ENCODE data around the gene AOC3. TPM values are rescaled to one million over a fixed set of nuclear protein-coding genes. Genes with fewer than 3 reads are reported as not detected.
A peak's percentile ranks its signal among the peaks of the same experiment; 100 is the strongest.
"Not testable (repeated sequence)": the region's sequence is repeated elsewhere in the genome, so short reads cannot be mapped to it uniquely, and the experiment has no call there.

The AOC3 gene
- total and polyA plus RNA-seq, 8 donors: 6.2 to 67.9 (median 33.5) TPM

DNA sequence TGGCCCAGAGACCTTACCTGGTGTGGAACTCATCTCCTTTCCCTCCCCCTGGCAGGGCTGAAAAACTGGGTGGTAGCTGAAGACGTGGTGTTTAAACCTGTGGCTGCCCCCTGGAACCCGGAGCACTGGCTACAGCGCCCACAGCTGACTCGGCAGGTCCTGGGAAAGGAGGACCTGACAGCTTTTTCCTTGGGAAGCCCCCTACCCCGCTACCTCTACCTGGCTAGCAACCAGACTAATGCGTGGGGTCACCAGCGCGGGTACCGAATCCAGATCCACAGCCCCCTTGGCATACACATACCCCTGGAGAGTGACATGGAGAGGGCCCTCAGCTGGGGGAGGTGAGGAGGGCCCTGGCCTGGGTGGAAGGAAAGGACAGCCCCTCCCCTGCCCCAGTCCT is 2.0 kb upstream of the AOC3 start:
- 82 to 92% (median 86%) methylated on average over 8 to 9 of the region's 9 CpGs; no CpG with 5 or more reads in 1 of the 5 donors for WGBS, 5 donors

GRCh38 chr17:42849451-42850181 is 1.4 kb upstream of the AOC3 start:
- Histone ChIP-seq H3K27me3 (no peaks in the 10 kb centered on the region), H3K4me1 (peaks cover 22 to 53% (median 35%) of the 10 kb centered on the region in 4 donors), H3K27ac (peak overlapping the region in 1 of 5 donors; percentile 66), H3K36me3 (peaks cover 4 to 21% (median 15%) of the 10 kb centered on the region in 4 donors), H3K4me3 (no peak overlapping the region), H3K9me3 (no peaks in the 10 kb centered on the region)
- whole genome bisulfite sequencing, 5 donors: 48 to 59% (median 50%) methylated on average over 5 to 8 of the region's 8 CpGs
- intact Hi-C loops (cut with DNase I; ENCODE audit: low total_unique reads): loop anchor here (5.0 kb wide), 1 partner anchor 93 kb away; no protein-coding TSS in a partner anchor
- DNase-seq: peak in 1 of 2 donors; percentile 45
- TF ChIP-seq EP300 (IDR thresholded peaks at IDR 0.05) (no peak), POLR2A (IDR thresholded peaks at IDR 0.05) (no peak), POLR2AphosphoS5 (IDR thresholded peaks at IDR 0.05) (no peak)
- TF ChIP-seq, protein P1, sequence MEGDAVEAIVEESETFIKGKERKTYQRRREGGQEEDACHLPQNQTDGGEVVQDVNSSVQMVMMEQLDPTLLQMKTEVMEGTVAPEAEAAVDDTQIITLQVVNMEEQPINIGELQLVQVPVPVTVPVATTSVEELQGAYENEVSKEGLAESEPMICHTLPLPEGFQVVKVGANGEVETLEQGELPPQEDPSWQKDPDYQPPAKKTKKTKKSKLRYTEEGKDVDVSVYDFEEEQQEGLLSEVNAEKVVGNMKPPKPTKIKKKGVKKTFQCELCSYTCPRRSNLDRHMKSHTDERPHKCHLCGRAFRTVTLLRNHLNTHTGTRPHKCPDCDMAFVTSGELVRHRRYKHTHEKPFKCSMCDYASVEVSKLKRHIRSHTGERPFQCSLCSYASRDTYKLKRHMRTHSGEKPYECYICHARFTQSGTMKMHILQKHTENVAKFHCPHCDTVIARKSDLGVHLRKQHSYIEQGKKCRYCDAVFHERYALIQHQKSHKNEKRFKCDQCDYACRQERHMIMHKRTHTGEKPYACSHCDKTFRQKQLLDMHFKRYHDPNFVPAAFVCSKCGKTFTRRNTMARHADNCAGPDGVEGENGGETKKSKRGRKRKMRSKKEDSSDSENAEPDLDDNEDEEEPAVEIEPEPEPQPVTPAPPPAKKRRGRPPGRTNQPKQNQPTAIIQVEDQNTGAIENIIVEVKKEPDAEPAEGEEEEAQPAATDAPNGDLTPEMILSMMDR (IDR thresholded peaks at IDR 0.05): no peak

More for the DNA sequence above, 2.0 kb upstream of the AOC3 start:
- intact Hi-C loops (cut with DNase I; ENCODE audit: low total_unique reads): loop anchor here (5.0 kb wide), 1 partner anchor 93 kb away; no protein-coding TSS in a partner anchor
- H3K27ac ChIP-seq: no peak overlapping the region
- no peak for TF ChIP-seq EP300 (IDR thresholded peaks at IDR 0.05)
- no peak for TF ChIP-seq POLR2AphosphoS5 (IDR thresholded peaks at IDR 0.05)
- no peak for TF ChIP-seq POLR2A (IDR thresholded peaks at IDR 0.05)
- TF ChIP-seq, protein P1 (IDR thresholded peaks at IDR 0.05): no peak
- H3K27me3 ChIP-seq: no peaks in the 10 kb centered on the region
- peaks cover 16 to 53% (median 35%) of the 10 kb centered on the region in 4 donors for H3K4me1 ChIP-seq
- H3K9me3 ChIP-seq: no peaks in the 10 kb centered on the region
- DNase-seq: no peak
- H3K4me3 ChIP-seq: no peak overlapping the region
- H3K36me3 ChIP-seq: peaks cover 9 to 24% (median 21%) of the 10 kb centered on the region in 4 donors

- DNase-seq; H3K27me3 ChIP-seq; H3K9me3 ChIP-seq; intact Hi-C loops (cut with DNase I; ENCODE audit: low total_unique reads): not testable (repeated sequence)
- peak overlapping the region in 4 of 5 donors; percentile 66 to 86 (median 80) for H3K27ac ChIP-seq
- WGBS, 5 donors: 72 to 92% (median 86%) methylated on average over 1 to 25 of the region's 28 CpGs
- H3K4me1 ChIP-seq: peaks cover 17 to 62% (median 38%) of the 10 kb centered on the region in 4 donors
- H3K4me3 ChIP-seq: peak overlapping the region; percentile 25 to 49 (median 43)
- peaks cover 0 to 19% (median 0%) of the 10 kb centered on the region in 4 donors for H3K36me3 ChIP-seq
These were observed 607 bp downstream of the AOC3 start for GRCh38 chr17:42851371-42852240.

DNA sequence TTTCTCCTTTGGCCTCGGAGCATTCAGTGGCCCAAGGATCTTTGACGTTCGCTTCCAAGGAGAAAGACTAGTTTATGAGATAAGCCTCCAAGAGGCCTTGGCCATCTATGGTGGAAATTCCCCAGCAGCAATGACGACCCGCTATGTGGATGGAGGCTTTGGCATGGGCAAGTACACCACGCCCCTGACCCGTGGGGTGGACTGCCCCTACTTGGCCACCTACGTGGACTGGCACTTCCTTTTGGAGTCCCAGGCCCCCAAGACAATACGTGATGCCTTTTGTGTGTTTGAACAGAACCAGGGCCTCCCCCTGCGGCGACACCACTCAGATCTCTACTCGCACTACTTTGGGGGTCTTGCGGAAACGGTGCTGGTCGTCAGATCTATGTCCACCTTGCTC is 1.4 kb downstream of the AOC3 start:
- Histone ChIP-seq H3K4me3 (peak overlapping the region; percentile 25 to 49 (median 43)), H3K27ac (peak overlapping the region in 4 of 5 donors; percentile 66 to 86 (median 80)), H3K9me3 (no peaks in the 10 kb centered on the region), H3K36me3 (peaks cover 0 to 24% (median 0%) of the 10 kb centered on the region in 4 donors), H3K27me3 (no peaks in the 10 kb centered on the region), H3K4me1 (peaks cover 17 to 54% (median 36%) of the 10 kb centered on the region in 4 donors)
- no peak for TF ChIP-seq POLR2A (IDR thresholded peaks at IDR 0.05)
- TF ChIP-seq, protein P1 (IDR thresholded peaks at IDR 0.05): no peak
- no peak for TF ChIP-seq POLR2AphosphoS5 (IDR thresholded peaks at IDR 0.05)
- no peak for TF ChIP-seq EP300 (IDR thresholded peaks at IDR 0.05)
- 77 to 86% (median 84%) methylated on average over 12 to 15 of the region's 15 CpGs for WGBS, 5 donors
- intact Hi-C loops (cut with DNase I; ENCODE audit: low total_unique reads): no loop called here
- DNase-seq: no peak
